NCI-H2196 treated with DMSO at 0.1 percent for 48 hours (cell line): ENCODE measurements around the gene RCSD1.
"Not testable (repeated sequence)": the region's sequence is repeated elsewhere in the genome, so short reads cannot be mapped to it uniquely, and the experiment has no call there.

Experiments
- DNase-seq: peaks from one replicate; lab custom pipeline; 2025; ENCODE audit not compliant: unreplicated experiment; lab: John Stamatoyannopoulos, UW

RCSD1 gene

DNA sequence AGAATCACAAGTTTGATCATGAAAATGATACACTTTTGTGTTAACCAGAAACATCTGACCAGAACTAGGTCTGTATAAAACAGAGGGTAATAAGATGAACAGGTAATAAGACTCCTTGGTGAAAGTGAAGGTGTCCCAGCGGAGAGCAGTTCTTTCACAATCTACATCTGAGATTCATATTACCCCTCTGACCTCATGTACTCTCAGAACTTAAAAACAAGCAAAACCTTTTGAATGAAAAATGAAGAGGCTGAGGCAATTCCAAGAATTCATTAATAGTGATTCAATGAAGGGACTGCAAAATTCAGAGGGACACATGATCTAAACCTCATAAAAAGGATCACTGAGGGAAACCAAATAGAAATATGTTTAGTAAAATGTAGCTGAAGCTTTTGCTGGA is 80.8 kb downstream of the RCSD1 start:
- DNase-seq = no peak

DNA sequence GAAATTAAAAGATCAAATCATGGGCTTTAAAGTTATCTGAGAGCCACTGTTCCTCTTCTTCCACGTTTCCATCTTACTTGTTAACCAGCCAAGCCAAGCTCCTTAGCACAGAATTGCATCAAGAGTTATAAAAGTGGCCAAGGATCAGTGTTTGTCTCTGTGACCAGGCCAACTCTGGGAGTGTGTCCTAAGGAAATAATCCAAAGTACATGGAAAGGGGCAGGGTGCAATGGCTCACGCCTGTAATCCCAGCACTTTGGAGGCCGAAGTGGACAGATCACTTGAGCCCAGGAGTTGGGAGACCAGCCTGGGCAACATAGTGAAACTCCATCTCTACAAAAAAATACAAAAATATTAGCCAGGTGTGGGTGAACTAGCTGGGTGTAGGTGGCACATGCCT is 81.8 kb downstream of the RCSD1 start:
- no peak for DNase-seq

DNA sequence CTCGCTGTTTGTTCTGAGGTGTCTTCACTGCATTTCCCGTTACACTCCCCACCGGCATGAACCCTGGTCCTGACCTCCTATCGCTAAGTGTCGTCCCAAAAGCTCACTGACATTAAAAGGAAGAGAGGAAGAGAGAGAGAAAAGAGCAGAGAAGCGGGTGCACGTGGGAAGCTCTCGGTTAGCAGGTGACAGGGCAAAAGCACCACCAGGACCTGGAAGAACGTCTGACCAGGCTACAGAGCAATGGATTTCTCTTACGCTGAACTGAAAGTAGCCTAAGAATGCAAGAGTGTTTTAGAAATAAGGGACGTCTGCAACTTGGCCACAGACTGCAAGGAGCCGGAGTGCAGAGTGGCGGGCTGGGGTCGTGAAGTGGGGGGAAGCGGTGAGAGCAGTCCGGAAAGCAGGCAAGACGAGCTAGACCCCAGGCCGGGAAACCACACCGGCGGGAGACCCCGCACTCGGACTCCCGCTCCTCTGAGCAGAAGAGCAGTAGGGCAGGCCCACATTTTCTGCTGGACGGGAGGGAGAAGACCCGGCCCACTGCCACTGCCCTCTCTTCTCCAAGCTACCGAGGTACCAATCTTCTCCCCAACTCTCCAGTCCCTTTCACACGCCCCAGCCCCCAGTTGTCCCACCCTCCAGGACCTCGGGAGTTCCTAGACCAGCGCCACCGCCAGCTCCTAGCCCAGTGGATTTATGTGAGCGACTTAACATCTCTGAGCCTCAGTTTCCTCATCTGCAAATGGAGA is 83.5 kb downstream of the RCSD1 start:
- no peak for DNase-seq

DNA sequence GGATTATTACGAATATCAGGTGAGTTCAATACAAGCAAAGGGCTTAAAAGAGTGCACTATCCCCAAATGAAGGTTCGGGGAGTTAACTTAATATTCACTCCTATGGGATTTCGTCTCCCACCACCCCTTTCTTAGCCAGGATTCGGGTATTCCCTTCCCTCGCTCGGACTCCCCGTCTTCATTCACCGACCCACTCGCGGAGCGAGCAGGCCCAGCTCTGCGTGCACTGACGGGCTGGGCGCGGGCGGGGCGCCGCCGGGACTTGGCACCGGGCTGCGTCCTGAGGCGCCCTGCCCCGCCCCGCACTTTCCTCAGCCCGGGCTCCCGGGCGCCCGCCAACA is 84.0 kb downstream of the RCSD1 start:
- no peak for DNase-seq

DNA sequence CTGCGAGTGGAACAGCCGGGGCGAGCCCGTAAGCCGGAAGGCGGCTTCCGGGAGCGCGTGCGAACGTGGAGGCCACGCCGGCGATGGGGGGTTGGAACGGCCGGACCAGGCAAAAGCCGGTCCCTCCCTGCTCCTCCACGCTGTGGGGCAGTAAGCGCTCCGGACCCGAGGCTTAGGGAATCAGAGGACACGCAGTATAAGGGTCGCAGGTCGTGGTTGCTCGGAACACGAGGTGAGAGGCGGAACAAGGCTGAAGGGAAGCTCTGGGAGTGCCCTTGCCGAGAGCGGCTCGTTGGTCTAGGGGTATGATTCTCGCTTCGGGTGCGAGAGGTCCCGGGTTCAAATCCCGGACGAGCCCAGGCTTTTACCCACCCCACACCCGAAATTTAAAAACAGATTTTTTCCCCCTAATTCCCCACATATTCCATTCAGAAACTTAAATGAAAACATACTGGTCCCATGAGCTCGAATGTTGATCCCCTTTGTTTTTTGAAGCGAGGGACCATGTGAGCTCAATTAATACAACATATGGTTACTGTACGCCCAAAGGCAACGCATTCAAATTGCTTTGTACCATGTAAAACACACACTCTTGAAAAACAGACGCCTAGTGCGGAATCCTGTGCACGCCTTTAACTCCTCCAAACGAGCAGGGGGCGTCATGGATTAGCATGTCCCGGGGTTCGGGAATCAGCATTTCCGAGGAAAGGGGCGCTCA is 84.6 kb downstream of the RCSD1 start:
- DNase-seq = peak; percentile 68

DNA sequence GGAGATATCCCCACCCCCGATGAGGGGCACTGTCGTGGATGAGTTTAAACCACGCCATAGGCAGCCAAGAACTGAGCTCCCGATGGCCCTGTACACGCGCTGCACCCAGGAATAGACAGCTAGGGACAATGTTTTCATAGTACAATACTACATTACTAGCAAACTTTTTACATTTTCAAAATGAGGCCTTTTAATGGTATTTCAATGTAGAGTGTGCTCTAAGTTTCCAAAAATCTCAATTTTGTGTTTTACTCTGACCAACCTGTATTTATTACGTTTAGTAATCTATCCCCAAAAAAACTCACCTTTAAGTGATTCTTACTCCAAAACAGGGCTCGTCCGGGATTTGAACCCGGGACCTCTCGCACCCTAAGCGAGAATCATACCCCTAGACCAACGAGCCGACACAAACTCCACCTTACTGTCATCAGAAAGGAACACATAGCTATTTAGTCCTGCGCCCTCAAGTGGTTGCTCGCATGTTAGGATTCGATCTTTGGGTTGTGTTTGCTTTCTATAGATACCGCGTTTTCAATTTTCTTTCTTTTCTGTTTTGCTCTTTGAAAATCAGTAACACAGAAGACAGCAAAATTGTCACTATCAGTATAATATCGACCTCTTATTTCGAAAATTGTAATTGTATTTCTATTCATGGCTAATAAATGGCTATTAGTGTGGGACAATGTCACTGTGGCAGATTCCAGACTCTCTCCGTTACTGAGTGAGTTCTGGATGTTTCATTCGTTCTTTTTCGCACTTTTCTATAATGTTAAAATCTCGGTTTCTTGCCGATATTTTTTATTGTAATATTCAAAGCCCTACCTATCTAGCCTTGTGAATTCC is 85.3 kb downstream of the RCSD1 start:
- DNase-seq = peak; percentile 68

DNA sequence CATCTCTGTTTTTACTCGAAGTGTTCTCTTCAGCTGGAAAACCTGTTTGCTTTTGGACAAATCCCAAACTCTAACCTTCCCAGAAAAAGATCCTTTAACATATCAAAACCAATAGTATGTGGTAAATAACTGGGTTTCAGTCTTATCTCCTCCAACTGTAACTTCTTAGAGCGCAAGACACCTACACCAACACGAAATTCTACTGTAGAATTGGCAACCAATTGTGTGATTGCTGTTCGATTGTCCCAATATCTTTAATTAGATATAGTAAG is 85.9 kb downstream of the RCSD1 start:
- no peak for DNase-seq

DNA sequence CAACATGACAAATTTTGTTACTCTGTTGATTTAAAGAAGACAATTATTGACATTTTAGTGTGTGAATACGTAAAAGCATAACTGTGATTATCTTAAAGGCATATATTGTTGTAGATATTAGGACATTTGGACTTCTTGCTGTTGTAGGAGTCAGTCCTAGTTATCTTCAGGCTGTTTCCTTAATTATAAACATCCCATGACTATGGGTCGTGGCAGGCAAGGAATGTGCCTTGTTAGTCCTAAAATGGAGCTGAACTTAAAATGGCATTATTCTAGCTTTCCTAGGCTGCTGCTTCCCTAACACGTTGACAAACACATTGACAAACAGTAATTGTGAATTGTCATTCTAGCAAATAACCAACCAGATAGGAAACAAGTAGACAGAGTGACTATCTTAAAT is 87.3 kb downstream of the RCSD1 start:
- no peak for DNase-seq

DNA sequence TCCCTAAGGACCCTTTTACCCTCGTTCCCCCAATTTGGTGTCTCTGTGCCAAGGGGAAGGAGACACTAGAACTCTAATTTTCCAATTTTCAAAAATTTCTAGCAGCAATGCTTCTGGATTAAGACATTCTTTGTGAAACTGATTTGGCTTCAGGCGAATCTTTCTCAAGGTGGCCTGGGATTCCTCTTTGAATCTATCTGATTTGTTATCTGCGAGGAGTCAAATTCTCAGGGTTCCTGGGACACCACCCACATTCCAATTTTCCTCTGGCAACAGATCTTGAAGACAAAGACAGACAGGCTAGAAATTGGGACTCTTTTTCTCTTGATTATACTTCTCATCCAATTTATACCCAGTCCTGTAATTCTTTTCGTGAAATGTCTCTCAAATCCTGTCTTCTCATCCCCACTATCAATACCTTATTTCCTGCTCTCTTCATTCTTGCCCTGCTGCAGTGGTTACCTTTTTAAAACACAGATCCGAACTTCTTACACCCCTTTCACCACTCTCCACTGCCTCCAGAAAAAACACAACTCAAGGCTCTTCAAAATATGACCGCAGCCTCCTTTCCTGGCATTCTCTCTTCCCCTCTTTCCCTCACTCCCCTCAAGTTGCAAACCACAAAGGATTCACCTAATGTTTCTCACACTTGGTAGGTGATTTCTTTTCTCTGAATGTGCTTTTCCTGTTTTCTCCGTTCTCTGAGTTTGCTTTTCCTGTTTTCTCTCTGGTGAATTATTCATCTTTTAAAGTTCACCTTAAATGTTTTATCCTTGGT is 89.1 kb downstream of the RCSD1 start:
- DNase-seq = no peak

DNA sequence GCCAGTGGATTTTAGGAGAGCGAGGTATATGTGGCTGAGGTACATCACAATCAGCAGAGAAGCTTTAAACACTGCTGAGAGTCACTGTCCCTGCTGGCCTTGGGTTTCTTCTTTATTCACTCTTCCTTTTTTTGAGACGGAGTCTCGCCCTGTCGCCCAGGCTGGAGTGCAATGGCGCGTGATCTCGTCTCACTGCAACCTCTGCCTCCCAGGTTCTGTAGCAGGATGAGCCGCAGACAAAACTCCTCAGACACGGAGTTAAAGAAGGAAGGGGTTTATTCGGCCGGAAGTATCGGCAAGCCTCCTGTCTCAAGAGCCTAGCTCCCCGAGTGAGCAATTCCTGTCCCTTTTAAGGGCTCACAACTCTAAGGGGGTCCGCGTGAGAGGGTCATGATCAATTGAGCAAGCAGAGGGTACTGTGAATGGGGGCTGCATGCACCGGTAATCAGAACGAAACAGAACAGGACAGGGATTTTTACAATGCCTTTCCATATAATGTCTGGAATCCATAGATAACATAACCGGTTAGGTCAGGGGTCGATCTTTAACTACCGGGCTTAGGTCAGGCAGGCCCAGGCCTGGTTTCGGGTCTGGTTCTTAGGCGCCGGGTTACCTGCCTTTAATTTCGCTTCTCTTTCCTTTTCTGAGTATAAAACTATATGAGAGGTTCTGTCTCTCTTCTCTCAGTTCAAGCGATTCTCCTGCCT is 89.8 kb downstream of the RCSD1 start:
- DNase-seq = not testable (repeated sequence)

DNA sequence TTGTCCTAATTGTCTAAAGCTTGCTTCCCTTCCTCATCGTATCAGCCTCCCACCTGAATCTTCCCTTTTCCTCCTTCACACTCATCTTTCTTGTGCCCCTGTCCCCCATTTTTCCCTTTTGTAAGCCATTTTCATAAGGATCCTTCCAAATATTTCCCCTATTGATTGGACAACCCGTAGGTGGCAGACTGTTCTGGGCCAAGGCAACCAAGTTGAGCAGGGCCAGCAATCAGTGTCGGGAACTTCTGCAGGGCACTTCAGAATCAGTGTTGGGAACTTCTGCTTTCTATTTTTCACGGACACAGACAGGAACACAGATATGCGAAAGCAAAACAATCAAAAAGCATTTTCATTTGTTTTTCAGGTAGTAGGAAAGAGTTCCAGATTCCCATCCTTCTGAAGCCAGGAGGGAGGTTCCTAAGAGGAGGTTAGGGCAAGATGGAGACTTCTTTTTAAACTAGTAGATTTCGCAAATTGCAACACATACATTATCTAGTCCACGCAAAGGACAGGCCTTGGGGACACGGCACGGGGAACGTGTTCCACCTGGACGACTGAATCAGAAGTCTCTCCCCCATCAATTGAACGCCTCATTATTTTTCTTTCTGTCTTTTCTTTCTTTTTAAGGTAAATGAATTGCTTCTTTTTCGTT is 91.1 kb downstream of the RCSD1 start:
- DNase-seq = no peak

DNA sequence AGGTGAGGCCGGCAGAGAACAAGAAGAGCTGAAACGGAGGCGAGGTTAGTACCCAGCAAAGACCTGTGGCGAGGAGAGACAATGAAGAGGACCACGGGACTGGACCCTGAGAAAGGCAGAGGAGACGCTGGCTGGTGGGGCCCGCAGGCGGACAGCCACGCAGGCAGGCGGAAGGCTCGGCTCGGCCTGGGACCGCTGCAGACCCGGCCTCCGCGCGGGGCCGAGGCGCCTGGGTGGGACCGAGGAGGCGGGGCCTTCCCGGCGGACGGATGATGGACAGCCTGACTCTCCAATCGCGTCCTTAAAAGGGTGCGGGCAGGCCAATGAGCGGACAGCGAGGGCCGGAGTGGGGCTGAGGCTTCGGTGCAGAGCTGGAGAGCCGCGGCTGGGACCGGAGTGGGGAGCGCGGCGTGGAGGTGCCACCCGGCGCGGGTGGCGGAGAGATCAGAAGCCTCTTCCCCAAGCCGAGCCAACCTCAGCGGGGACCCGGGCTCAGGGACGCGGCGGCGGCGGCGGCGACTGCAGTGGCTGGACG is 91.7 kb downstream of the RCSD1 start, which contains the start of gene MPZL1:
Gene MPZL1, plus strand, starts transcription at position 366 of the 535 bp plus-strand sequence. CDS start 170 bp downstream, outside the sequence.
- DNase-seq = peak; percentile 76

DNA sequence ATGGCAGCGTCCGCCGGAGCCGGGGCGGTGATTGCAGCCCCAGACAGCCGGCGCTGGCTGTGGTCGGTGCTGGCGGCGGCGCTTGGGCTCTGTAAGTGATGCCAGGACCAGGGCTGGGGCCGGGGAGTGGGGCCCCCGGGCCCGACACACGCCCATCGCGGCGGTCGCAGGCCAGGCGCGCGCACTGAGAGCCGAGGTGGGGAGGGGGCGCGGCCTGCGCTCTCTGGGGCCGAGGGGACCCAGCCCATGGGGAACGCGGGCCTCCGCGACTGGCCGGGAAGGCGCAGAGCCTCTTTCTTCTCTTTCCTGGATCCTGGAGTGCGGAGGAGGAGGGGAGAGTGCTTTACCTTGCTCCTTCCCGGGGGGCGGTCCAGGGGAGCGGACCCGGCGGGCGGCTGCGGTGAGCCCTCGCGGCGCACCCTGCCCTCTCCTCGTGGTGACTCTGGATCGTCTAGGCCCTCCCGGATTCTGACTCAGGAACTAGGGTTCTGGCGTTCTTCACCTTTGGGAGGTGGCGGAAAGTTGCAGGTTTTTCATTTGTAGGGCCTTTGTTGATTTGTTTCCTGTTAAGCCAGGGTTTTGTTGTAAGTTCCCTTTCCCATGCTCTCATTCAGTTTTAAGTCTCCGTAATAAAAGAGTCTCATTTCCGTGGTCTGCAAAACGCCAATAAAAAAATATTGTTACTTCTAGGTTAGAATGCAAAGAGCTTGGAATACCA is 92.3 kb downstream of the RCSD1 start:
- DNase-seq = no peak

DNA sequence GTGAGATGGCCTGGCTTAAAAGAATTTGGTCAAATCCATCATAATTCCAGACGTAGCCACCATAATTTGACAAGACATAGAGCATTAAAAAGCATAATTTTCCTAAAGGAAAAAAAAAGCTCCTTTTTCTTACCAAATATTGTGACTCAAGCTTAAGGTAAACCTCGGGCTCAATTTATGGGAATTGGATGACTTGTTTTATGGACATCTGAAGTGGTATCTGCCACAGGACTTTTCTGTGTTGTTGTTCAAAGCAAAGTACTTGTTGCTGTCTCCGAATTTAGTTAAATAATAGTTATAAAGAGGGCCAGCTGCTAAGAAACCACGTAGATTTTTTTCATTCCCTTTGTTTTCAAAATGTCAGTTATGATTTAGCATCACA is 92.8 kb downstream of the RCSD1 start:
- DNase-seq = no peak

DNA sequence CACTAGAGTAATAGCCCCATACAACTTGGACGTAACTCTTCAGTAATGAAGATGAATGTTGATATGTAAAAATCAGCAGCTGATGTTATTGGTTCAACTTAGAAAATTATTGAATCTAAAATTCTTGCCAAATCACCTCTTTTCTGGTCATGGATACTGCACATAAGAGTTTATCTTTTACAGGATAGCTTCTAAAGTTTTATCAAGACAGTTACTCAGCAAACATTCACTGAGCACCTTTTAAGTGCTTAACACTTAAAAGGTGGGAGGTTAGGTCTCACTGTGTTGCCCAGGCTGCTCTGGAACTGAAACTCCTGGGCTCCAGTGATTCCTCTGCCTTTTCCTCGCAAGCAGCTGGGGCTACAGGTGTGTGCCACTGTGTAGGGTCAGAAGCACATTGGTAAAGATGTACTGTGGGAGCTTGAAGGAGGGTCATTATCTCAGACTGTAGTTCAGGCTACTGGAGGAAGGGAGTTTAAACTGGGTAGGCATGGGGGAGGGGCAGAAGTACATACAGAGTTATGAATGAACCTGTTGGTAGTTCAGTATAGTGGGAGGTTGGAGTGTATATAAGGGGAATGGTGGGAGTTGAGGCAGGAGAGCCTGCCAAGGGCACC is 93.8 kb downstream of the RCSD1 start:
- DNase-seq = no peak

DNA sequence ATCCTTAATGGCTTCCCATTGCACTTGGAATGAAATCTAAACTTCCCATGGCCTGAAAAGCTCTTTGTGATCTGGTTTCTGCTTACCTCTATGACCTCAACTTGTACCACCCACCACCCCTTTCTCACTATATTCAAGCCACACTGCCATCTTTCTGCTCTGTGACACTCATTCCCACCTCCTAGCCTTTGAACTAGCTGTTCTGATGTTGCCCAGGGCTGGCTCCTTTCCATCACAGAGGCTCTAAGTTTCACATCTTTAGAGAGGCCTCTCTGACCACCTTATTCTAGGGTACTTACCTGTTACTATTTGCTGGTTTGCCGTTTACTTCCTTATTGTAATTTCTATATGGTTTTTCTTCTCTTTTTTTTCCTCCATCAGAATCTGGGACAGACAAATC is 96.0 kb downstream of the RCSD1 start:
- no peak for DNase-seq

DNA sequence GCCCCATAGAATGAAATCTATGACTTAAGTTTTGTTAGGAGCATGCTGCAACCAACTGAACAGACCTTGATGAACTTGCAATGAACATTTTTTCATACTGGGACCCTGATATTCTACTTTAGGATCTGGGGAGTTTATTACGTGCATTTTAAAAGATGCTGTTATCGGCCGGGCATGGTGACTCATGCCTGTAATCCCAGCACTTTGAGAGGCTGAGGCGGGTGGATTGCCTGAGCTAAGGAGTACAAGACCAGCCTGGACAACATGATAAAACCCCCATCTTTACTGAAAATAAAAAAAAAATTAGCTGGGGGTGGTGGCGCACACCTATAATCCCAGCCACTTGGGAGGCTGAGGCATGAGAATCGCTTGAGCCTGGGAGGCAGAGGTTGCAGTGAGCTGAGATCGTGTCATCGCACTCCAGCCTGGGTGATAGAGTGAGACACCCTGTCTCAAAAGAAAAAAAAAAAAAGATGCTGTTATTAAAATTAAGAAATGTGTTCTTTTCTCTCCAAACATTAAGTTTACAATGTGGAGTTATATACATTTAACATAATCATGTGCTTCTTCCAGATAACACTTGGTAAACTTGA is 98.9 kb downstream of the RCSD1 start:
- DNase-seq = no peak

DNA sequence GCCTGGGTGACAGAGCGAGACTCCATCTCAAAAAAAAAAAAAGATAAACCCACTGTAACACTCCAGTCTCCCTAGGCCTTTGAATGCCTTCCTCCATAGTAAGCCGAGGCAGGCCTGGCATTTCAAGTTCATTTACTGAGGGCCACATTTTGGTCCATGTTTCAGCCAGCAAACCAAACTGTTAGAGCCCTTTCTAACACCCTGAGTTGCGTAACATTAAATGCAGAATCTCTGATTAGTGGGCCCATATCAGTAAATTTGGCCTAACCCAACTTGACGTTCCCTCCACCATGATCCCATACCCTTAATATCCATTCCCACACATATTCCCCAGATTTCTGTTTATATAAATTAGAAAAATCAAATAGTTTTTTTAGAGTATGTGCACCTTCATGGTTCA is 104.2 kb downstream of the RCSD1 start:
- no peak for DNase-seq
